Thyroid gland (tissue), 4 donors: ENCODE measurements around the gene ACSL6. TPM values are rescaled to one million over a fixed set of nuclear protein-coding genes. Genes with fewer than 3 reads are reported as not detected.

Experiments
- DNase-seq, 2 donors: peaks; one replicate each; pipeline ENCODE4 v3.0.0-alpha.2; 2019
- H3K27ac ChIP-seq, 3 donors: fragments of 200-600 bp; sonication (generic); 1 replicate in 2 of 3; 2 replicates in 1 of 3; pipeline ENCODE4 v1.5.1; 2016 to 2019; ENCODE audit warnings: mild to moderate bottlenecking in 1 of 3, moderate library complexity in 1 of 3
- H3K27me3 ChIP-seq: fragments of 200-600 bp; sonication (generic); one replicate; pipeline ENCODE4 v1.5.1; 2019
- H3K36me3 ChIP-seq, 2 donors: fragments of 200-600 bp; sonication (generic); one replicate each; pipeline ENCODE4 v1.5.1; 2016 to 2019
- H3K4me1 ChIP-seq, 2 donors: fragments of 200-600 bp; sonication (generic); one replicate each; pipeline ENCODE4 v1.5.1; 2017 to 2019
- H3K4me3 ChIP-seq, 3 donors: fragments of 200-600 bp; sonication (generic); replicated peaks in 1 of 3; 1 replicate in 2 of 3; 2 replicates in 1 of 3; pipeline ENCODE4 v1.5.1; 2016; ENCODE audit warnings: mild to moderate bottlenecking in 1 of 3
- H3K9me3 ChIP-seq: fragments of 200-600 bp; sonication (generic); one replicate; pipeline ENCODE4 v1.5.1; 2017
- CTCF ChIP-seq, 6 experiments: fragments of 200-600 bp in 3 of 6; fragments of 450-650 bp in 3 of 6; sonication (generic) in 3 of 6; IDR thresholded peaks; one replicate each; pipeline ENCODE4 v1.5.1; 2016 to 2019; ENCODE audit warnings: antibody characterized with exemption in 6 of 6, mild to moderate bottlenecking in 2 of 6, inconsistent platforms in 1 of 6, moderate library complexity in 1 of 6
- POLR2A ChIP-seq, 2 donors: fragments of 450-650 bp; IDR thresholded peaks; one replicate each; pipeline ENCODE4 v1.6.1; 2017; ENCODE audit warnings: antibody characterized with exemption in 2 of 2, mild to moderate bottlenecking in 2 of 2, moderate library complexity in 1 of 2
- WGBS, 2 donors: methylation state at CpG; one replicate each; pipeline ENCODE4 v1.1.5; 2017; 5-methylcytosine and 5-hydroxymethylcytosine counted together
- intact Hi-C: fragments of 100-400 bp; cut with DNase I; formaldehyde crosslinking; loops from one replicate; pipeline ENCODE4 v1.15.1; 2023
- total RNA-seq, 4 donors: library from RNA; depleted of rRNA; stranded (reverse); fragments of >200 nt; gene quantifications; one replicate each; pipeline ENCODE4 v1.2.3, GENCODE V29; 2016

The ACSL6 gene
- 1 to 10 TPM in 3 of 4 donors, under 1 TPM in 1; 0.71 to 6.2 (median 1.2) TPM for total RNA-seq

DNA sequence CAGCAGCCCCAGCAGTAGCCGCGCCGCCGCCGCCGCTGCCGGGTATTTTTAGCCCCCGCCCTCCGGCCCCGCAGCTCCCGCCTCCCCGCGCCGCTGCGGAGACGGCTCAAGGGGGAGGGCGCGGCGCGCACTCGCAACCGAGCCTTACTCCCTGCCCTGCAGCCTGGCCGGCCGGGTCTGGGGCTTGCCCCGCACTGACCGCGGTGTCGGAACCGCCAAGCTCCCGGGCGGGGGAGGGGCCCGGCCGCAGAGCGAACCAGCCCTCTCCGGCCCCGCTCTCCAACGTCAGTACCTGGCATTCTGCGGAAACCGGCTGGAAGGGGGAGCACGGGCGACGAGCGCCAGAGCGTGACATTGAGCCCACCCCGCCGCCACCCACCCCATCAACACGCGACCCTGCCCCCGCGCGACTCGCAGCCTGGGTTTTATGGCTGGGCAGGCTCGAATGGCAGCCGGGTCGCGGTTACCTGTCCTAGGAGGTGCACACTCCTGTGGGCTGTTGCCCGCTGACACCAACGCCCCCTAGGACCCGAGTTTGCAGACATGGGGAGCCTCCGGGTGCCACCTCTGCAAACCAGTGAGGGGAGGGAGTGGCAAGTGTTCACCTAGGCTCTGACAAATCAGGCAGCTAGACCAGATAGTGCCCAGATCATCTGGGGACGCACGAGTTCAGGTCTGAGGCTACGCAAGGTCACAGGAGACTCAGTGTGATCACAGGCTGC lies at the start of gene ACSL6:
ACSL6 (minus strand) TSS at position 37 of the 722 bp plus-strand sequence. CDS start 105 bp downstream, outside the sequence.
- intact Hi-C loops: no loop called here
- Histone ChIP-seq H3K36me3 (no peaks in the 10 kb centered on the region), H3K9me3 (no peaks in the 10 kb centered on the region), H3K27me3 (no peaks in the 10 kb centered on the region), H3K4me3 (peak within 1 kb of the TSS; percentile 4 to 51 (median 19)), H3K27ac (no peak within 1 kb of the TSS), H3K4me1 (peaks cover 9 to 11% of the 10 kb centered on the region in 2 donors)
- no peak for TF ChIP-seq CTCF (IDR thresholded peaks at IDR 0.05)
- TF ChIP-seq POLR2A (IDR thresholded peaks at IDR 0.05): no peak
- DNase-seq: peak; percentile 33 to 37
- 4 to 48% methylated on average over 3 to 10 of the region's 63 CpGs for WGBS, 2 donors

DNA sequence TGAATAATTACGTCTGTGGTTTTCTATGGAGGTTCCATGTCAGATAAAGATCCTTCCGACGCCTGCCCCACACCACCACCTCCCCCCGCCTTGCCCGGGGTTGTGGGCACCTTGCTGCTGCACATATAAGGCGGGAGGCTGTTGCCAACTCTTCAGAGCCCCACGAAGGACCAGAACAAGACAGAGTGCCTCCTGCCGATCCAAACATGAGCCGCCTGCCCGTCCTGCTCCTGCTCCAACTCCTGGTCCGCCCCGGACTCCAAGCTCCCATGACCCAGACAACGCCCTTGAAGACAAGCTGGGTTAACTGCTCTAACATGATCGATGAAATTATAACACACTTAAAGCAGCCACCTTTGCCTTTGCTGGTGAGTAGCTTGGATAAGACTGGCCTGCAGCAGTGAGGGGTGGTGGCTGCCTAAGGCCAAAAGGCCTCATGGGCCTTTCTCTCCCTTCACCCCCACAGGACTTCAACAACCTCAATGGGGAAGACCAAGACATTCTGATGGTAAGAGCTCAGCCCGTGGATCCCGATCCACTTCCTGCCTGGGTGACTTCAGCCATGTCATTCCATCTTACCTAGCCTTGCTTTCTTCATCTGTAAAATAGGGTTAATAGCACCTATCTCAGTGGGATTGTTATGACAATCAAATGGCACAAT lies 49.2 kb upstream of the ACSL6 start, which contains the start of gene IL3:
IL3 (plus strand) TSS at position 155 of the 661 bp plus-strand sequence; CDS start at position 207, 52 bp downstream.
- whole genome bisulfite sequencing, 2 donors: 88% methylated on average over 16 of the region's 16 CpGs
- peak in 1 of 2 donors; percentile 0 for DNase-seq
- intact Hi-C loops: no loop called here

GRCh38 chr5:132059696-132060500 lies 48.4 kb upstream of the ACSL6 start:
- Histone ChIP-seq H3K9me3 (no peaks in the 10 kb centered on the region), H3K36me3 (no peaks in the 10 kb centered on the region), H3K4me3 (no peak overlapping the region), H3K4me1 (no peaks in the 10 kb centered on the region), H3K27ac (no peak overlapping the region), H3K27me3 (no peaks in the 10 kb centered on the region)
- intact Hi-C loops: no loop called here
- TF ChIP-seq CTCF (IDR thresholded peaks at IDR 0.05) (no peak), POLR2A (IDR thresholded peaks at IDR 0.05) (no peak)
- DNase-seq: peak in 1 of 2 donors; percentile 0
- 87 to 92% methylated on average over 5 to 13 of the region's 13 CpGs for WGBS, 2 donors

More for the DNA sequence above, 49.2 kb upstream of the ACSL6 start, which contains the start of gene IL3:
- Histone ChIP-seq H3K4me3 (no peak within 1 kb of the TSS), H3K27me3 (no peaks in the 10 kb centered on the region), H3K27ac (no peak within 1 kb of the TSS), H3K9me3 (no peaks in the 10 kb centered on the region), H3K36me3 (no peaks in the 10 kb centered on the region), H3K4me1 (no peaks in the 10 kb centered on the region)
- TF ChIP-seq CTCF (IDR thresholded peaks at IDR 0.05) (no peak), POLR2A (IDR thresholded peaks at IDR 0.05) (no peak)

DNA sequence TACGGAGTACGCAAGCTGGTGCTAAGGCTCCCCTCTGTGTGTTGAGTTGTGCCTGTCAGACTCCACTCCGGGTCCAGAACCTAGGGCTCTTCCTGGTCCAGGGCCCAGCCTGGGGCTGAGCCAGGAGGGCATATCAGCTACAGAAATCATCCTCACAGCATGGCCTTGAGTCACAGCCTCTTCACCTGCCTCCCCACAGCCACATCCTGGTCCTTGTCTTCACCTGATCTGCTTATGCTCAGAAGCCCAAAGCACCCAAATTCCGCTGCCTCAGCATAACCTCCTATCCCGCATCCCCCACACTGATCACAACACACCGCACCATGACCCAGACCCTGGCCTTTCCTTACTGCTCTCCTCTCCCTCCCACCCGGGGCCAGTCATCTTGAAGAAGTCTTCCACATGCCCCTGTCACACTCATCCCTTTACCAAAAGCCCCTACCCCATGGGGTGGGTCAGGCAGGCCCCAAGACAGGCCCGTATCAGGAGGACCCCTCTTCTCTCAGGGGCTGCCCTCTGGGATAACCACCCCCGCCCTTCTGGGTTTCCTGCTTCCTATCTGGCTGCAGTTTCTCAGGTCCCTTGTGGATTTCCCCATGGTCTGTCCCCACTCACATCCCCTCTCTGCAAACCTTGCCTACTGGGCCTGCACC lies 47.7 kb upstream of the ACSL6 start:
- Histone ChIP-seq H3K4me3 (no peak overlapping the region), H3K9me3 (no peaks in the 10 kb centered on the region), H3K27me3 (no peaks in the 10 kb centered on the region), H3K27ac (no peak overlapping the region), H3K4me1 (no peaks in the 10 kb centered on the region), H3K36me3 (no peaks in the 10 kb centered on the region)
- TF ChIP-seq CTCF (IDR thresholded peaks at IDR 0.05) (no peak), POLR2A (IDR thresholded peaks at IDR 0.05) (no peak)
- WGBS, 2 donors: 91% methylated on average over 9 of the region's 9 CpGs
- DNase-seq: peak in 1 of 2 donors; percentile 0
- intact Hi-C loops: no loop called here
